ENCODE results near the gene AP3S2. TPM values are rescaled to one million over a fixed set of nuclear protein-coding genes. Genes with fewer than 3 reads are reported as not detected.

Gene AP3S2
- total and polyA plus RNA-seq, 2 of the 13 experiments (the other 11 are each of a cell fraction or from before 2014, with no cell fraction given) = 17.6 to 44.4 TPM

DNA sequence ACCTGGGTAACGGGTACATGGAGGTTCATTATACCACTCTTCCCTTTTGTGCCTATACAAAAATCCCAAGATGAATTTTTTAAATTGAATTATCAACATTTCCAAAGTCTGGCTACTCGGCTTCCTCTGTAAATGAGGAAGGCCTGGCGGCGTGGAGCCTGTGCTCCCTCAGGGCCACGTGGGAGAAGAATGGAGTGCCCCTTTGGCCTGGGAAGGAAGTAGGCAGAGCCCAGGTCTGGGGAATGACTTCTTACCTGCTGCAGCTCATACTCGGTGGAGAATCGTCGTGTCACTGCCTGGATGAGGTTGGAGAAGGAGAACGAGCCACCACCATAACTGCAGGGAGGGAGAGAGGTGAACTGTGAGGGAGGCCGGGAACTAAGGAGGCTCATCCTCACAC is 103.6 kb downstream of the AP3S2 start (continued):
- TF ChIP-seq, protein P1, sequence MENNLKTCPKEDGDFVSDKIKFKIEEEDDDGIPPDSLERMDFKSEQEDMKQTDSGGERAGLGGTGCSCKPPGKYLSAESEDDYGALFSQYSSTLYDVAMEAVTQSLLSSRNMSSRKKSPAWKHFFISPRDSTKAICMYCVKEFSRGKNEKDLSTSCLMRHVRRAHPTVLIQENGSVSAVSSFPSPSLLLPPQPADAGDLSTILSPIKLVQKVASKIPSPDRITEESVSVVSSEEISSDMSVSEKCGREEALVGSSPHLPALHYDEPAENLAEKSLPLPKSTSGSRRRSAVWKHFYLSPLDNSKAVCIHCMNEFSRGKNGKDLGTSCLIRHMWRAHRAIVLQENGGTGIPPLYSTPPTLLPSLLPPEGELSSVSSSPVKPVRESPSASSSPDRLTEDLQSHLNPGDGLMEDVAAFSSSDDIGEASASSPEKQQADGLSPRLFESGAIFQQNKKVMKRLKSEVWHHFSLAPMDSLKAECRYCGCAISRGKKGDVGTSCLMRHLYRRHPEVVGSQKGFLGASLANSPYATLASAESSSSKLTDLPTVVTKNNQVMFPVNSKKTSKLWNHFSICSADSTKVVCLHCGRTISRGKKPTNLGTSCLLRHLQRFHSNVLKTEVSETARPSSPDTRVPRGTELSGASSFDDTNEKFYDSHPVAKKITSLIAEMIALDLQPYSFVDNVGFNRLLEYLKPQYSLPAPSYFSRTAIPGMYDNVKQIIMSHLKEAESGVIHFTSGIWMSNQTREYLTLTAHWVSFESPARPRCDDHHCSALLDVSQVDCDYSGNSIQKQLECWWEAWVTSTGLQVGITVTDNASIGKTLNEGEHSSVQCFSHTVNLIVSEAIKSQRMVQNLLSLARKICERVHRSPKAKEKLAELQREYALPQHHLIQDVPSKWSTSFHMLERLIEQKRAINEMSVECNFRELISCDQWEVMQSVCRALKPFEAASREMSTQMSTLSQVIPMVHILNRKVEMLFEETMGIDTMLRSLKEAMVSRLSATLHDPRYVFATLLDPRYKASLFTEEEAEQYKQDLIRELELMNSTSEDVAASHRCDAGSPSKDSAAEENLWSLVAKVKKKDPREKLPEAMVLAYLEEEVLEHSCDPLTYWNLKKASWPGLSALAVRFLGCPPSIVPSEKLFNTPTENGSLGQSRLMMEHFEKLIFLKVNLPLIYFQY (CRISPR knock-in tag; IDR thresholded peaks at IDR 0.05; ENCODE audit: borderline replicate concordance) = no peak
- TF ChIP-seq, protein P2, sequence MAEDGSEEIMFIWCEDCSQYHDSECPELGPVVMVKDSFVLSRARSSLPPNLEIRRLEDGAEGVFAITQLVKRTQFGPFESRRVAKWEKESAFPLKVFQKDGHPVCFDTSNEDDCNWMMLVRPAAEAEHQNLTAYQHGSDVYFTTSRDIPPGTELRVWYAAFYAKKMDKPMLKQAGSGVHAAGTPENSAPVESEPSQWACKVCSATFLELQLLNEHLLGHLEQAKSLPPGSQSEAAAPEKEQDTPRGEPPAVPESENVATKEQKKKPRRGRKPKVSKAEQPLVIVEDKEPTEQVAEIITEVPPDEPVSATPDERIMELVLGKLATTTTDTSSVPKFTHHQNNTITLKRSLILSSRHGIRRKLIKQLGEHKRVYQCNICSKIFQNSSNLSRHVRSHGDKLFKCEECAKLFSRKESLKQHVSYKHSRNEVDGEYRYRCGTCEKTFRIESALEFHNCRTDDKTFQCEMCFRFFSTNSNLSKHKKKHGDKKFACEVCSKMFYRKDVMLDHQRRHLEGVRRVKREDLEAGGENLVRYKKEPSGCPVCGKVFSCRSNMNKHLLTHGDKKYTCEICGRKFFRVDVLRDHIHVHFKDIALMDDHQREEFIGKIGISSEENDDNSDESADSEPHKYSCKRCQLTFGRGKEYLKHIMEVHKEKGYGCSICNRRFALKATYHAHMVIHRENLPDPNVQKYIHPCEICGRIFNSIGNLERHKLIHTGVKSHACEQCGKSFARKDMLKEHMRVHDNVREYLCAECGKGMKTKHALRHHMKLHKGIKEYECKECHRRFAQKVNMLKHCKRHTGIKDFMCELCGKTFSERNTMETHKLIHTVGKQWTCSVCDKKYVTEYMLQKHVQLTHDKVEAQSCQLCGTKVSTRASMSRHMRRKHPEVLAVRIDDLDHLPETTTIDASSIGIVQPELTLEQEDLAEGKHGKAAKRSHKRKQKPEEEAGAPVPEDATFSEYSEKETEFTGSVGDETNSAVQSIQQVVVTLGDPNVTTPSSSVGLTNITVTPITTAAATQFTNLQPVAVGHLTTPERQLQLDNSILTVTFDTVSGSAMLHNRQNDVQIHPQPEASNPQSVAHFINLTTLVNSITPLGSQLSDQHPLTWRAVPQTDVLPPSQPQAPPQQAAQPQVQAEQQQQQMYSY (CRISPR knock-in tag; IDR thresholded peaks at IDR 0.05) = no peak
- TF ChIP-seq POLR2AphosphoS5 (IDR thresholded peaks at IDR 0.05; ENCODE audit: low read depth, low read length) (no peak), ZBTB21 (CRISPR knock-in tag; IDR thresholded peaks at IDR 0.05) (no peak), ZNF777 (CRISPR knock-in tag; IDR thresholded peaks at IDR 0.05) (no peak)
- TF ChIP-seq, protein P3, sequence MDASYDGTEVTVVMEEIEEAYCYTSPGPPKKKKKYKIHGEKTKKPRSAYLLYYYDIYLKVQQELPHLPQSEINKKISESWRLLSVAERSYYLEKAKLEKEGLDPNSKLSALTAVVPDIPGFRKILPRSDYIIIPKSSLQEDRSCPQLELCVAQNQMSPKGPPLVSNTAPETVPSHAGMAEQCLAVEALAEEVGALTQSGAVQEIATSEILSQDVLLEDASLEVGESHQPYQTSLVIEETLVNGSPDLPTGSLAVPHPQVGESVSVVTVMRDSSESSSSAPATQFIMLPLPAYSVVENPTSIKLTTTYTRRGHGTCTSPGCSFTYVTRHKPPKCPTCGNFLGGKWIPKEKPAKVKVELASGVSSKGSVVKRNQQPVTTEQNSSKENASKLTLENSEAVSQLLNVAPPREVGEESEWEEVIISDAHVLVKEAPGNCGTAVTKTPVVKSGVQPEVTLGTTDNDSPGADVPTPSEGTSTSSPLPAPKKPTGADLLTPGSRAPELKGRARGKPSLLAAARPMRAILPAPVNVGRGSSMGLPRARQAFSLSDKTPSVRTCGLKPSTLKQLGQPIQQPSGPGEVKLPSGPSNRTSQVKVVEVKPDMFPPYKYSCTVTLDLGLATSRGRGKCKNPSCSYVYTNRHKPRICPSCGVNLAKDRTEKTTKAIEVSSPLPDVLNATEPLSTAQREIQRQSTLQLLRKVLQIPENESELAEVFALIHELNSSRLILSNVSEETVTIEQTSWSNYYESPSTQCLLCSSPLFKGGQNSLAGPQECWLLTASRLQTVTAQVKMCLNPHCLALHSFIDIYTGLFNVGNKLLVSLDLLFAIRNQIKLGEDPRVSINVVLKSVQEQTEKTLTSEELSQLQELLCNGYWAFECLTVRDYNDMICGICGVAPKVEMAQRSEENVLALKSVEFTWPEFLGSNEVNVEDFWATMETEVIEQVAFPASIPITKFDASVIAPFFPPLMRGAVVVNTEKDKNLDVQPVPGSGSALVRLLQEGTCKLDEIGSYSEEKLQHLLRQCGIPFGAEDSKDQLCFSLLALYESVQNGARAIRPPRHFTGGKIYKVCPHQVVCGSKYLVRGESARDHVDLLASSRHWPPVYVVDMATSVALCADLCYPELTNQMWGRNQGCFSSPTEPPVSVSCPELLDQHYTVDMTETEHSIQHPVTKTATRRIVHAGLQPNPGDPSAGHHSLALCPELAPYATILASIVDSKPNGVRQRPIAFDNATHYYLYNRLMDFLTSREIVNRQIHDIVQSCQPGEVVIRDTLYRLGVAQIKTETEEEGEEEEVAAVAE (CRISPR knock-in tag; IDR thresholded peaks at IDR 0.05; ENCODE audit: borderline replicate concordance) = no peak
- TF ChIP-seq, protein P4, sequence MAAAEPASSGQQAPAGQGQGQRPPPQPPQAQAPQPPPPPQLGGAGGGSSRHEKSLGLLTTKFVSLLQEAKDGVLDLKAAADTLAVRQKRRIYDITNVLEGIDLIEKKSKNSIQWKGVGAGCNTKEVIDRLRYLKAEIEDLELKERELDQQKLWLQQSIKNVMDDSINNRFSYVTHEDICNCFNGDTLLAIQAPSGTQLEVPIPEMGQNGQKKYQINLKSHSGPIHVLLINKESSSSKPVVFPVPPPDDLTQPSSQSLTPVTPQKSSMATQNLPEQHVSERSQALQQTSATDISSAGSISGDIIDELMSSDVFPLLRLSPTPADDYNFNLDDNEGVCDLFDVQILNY (CRISPR knock-in tag; conservative IDR thresholded peaks at IDR 0.05) = no peak
- TF ChIP-seq, protein P5, sequence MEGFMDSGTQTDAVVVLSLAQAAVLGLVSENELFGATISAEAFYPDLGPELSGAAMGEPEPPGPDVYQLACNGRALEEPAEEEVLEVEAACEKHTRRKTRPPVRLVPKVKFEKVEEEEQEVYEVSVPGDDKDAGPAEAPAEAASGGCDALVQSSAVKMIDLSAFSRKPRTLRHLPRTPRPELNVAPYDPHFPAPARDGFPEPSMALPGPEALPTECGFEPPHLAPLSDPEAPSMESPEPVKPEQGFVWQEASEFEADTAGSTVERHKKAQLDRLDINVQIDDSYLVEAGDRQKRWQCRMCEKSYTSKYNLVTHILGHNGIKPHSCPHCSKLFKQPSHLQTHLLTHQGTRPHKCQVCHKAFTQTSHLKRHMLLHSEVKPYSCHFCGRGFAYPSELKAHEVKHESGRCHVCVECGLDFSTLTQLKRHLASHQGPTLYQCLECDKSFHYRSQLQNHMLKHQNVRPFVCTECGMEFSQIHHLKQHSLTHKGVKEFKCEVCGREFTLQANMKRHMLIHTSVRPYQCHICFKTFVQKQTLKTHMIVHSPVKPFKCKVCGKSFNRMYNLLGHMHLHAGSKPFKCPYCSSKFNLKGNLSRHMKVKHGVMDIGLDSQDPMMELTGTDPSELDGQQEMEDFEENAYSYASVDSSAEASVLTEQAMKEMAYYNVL (CRISPR knock-in tag; IDR thresholded peaks at IDR 0.05; ENCODE audit: borderline replicate concordance) = no peak
- TF ChIP-seq, protein P6, sequence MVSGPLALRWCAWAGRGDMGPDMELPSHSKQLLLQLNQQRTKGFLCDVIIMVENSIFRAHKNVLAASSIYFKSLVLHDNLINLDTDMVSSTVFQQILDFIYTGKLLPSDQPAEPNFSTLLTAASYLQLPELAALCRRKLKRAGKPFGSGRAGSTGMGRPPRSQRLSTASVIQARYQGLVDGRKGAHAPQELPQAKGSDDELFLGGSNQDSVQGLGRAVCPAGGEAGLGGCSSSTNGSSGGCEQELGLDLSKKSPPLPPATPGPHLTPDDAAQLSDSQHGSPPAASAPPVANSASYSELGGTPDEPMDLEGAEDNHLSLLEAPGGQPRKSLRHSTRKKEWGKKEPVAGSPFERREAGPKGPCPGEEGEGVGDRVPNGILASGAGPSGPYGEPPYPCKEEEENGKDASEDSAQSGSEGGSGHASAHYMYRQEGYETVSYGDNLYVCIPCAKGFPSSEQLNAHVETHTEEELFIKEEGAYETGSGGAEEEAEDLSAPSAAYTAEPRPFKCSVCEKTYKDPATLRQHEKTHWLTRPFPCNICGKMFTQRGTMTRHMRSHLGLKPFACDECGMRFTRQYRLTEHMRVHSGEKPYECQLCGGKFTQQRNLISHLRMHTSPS (CRISPR knock-in tag; IDR thresholded peaks at IDR 0.05; ENCODE audit: low read depth) = no peak

Data from HepG2 (cell line).